ENCODE measurements around the gene HOATZ.
A peak's percentile ranks its signal among the peaks of the same experiment; 100 is the strongest.

Gene HOATZ

DNA sequence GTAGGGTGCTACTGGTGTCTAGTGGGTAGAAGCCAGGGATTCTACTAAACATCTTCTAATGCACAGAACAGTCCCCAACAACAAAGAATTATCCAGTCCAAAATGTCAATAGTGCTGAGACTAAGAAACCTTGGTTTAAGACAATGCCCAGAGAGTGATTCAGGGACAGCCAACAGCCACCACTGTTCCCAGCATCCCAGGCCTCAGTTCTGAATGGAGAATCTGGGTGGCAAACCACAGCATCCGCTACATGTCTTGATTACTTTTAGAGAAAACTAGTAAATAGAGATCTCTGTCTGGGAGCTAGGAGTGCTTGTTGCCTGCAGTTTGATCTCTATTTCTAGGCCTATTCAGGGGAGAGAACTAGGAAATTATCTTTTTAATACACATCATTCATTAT, 66.8 kb downstream of the HOATZ start:
- no peak for DNase-seq (ENCODE audit: low spot score)

DNA sequence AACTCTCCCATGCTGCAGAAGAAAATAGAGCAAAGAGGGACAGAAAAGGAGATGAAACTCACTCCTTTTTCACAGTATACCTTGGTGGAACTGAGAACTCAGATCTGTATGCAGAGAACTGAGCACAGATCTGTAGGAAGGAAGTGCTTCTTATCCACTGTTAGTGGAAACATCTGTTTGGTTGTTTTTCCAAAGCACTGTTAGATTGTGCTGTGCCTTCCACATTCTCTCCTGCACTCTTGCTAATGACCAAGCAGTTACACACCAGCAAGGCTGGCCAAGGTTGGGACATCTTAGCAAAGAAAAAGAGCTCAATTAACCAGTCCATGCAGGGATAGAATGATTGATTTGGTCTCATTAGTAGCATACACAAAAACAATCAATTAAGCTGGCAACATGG, 67.6 kb downstream of the HOATZ start:
- DNase-seq (ENCODE audit: low spot score), result no peak

DNA sequence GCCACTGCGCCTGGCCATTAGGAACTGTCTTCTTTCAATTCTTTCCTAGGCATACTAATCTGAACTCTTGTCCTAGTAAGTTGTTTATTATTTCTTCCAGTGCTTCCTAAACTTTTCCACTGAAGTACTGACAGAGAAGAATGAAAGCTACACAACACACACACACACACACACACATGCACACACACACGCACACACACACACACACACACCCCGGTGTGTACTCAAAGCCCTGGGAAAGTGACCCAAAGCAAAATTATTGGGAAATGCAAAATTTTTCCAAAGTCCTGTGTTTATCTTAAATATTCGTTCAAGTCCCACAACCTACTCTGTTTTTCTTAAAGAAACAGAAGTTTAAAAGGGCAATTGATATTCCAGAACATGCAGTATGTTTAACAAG, 68.3 kb downstream of the HOATZ start:
- DNase-seq (ENCODE audit: low spot score), result no peak

- no peak for DNase-seq (ENCODE audit: low spot score)
Measured at GRCh38 chr11:111585371-111585770, 70.8 kb downstream of the HOATZ start.

DNA sequence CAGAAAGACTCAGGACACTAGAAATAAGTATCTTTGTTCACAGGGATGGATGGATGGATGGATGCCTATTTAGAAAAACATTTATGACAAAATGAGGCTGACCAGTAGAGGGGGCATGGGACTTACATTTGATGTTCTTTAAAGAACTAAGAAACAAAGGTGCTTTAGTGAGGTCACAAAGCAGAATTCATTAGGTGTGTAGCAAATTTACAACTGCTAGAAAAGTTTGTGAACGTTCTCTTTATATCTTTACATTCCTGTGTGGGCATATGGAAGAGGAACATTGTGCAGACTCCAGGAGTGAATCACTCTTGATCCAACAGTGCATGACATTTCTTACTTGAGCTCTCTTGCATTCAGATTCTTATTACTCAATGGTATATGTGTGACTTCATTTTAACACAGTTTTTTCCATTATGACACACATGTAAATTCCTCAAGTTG, 71.8 kb downstream of the HOATZ start:
- DNase-seq (ENCODE audit: low spot score), result peak; percentile 69

All from pons (tissue), 1 donor.